ENCODE results near the gene CACNB1. TPM values are rescaled to one million over a fixed set of nuclear protein-coding genes. Genes with fewer than 3 reads are reported as not detected.
A peak's percentile ranks its signal among the peaks of the same experiment; 100 is the strongest.

Gene CACNB1
- total and polyA plus RNA-seq, 2 donors (not counting 1 experiment from before 2014, with no cell fraction given), result 3.8 to 12.4 TPM

DNA sequence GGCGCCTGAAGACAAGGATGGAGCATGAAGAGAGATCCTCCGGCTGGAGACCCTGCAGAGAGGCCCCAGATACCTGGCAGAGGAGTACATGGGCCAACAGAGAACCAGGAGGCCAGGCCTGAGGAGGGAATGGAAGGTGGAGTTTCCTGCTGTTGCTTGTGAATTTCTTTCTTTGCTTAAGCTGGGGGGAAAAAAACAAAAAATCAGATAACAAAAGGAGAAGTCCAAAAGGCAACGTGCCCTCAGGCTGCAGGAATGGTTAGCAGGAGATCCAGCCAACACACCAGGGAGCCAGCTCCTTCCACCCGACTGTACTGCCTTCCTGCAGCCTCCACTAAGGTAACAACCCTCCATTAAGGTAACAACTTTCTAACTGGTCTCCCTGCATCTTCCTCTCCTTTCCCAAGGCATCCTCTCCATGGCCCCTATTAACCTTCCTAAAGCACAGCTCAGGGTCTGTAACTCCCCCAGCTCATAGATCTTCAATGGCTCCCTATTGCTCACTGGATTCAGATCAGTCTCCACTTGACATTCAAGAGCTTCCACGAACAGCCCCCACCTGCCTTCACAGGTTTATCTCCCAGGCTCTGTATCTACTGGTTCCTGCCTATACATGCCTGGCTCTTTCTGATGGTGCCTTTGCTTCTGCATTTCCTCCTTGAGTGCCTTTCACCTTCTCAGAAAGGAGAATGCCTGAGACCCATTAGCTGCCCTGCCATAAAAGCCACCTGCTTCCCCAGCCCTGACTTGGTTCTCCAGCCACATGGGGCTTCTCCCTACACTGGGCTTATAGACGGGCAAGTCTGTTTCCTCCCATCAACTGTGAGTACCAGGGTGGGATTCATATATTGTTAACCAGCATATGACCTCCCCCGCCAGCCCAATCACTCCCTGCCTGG is 30.8 kb downstream of the CACNB1 start:
- ChIA-PET POLR2A (interaction anchor here (0.7 to 1.2 kb wide), 2 partner anchors 10 to 13 kb away, joined by 3 read pairs; no protein-coding TSS in a partner anchor), CTCF (interaction anchor here (0.9 to 6.9 kb wide), 6 partner anchors 8 to 185 kb away, joined by 3 to 77 read pairs (median 54); no protein-coding TSS in a partner anchor)
- no peak overlapping the region for H3K4me3 ChIP-seq (ENCODE audit: control extremely low read depth in 1 of 5, extremely low read depth in 1 of 5, insufficient read depth in 1 of 5, low read depth in 2 of 5, low read length in 4 of 5)
- H3K36me3 ChIP-seq (replicated peaks in 1 of 2; ENCODE audit: control extremely low read depth in 1 of 2, control insufficient read depth in 1 of 2, extremely low read depth in 1 of 2, insufficient read depth in 2 of 2, low read length in 1 of 2), result no peaks in the 10 kb centered on the region
- ATAC-seq (ENCODE audit: low read depth), result no peak
- DNase-seq, result no peak
- peak overlapping the region; percentile 34 for H3K4me3 Mint-ChIP-seq
- H3K27me3 ChIP-seq (replicated peaks in 1 of 4; ENCODE audit: control extremely low read depth in 1 of 4, control insufficient read depth in 3 of 4, insufficient read depth in 4 of 4, low read length in 3 of 4), result peaks cover 0 to 42% (median 12%) of the 10 kb centered on the region in 4 experiments
- H3K27me3 Mint-ChIP-seq, result peaks cover 22% of the 10 kb centered on the region
- intact Hi-C loops (cut with micrococcal nuclease), result no loop called here
- H2AFZ ChIP-seq (ENCODE audit: insufficient read depth, low read depth, low read length, poor library complexity, severe bottlenecking), result no peak overlapping the region
- H3K9me3 ChIP-seq (ENCODE audit: control extremely low read depth in 1 of 3, control insufficient read depth in 2 of 3, insufficient read depth in 1 of 3, low read length in 2 of 3), result peaks cover 0 to 12% (median 0%) of the 10 kb centered on the region in 3 donors
- WGBS (ENCODE audit: insufficient coverage), result 44% methylated on average over 5 of the region's 7 CpGs
- no peaks in the 10 kb centered on the region for H3K79me2 ChIP-seq (ENCODE audit: control insufficient read depth, insufficient read depth, low read length)
- no peak for TF ChIP-seq EZH2 (IDR thresholded peaks at IDR 0.05; ENCODE audit: borderline replicate concordance, insufficient read depth, low read depth, low read length, poor library complexity, severe bottlenecking)
- TF ChIP-seq, protein P1, sequence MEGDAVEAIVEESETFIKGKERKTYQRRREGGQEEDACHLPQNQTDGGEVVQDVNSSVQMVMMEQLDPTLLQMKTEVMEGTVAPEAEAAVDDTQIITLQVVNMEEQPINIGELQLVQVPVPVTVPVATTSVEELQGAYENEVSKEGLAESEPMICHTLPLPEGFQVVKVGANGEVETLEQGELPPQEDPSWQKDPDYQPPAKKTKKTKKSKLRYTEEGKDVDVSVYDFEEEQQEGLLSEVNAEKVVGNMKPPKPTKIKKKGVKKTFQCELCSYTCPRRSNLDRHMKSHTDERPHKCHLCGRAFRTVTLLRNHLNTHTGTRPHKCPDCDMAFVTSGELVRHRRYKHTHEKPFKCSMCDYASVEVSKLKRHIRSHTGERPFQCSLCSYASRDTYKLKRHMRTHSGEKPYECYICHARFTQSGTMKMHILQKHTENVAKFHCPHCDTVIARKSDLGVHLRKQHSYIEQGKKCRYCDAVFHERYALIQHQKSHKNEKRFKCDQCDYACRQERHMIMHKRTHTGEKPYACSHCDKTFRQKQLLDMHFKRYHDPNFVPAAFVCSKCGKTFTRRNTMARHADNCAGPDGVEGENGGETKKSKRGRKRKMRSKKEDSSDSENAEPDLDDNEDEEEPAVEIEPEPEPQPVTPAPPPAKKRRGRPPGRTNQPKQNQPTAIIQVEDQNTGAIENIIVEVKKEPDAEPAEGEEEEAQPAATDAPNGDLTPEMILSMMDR (IDR thresholded peaks at IDR 0.05), result no peak
- no peaks in the 10 kb centered on the region for H3K9me3 Mint-ChIP-seq (ENCODE audit: insufficient read depth)
- no peak overlapping the region for H3K9ac ChIP-seq (ENCODE audit: low read length)
- H3K4me2 ChIP-seq (replicated peaks; ENCODE audit: low read depth, low read length, poor library complexity, severe bottlenecking), result peak overlapping the region; percentile 20
- H4K20me1 ChIP-seq (ENCODE audit: control insufficient read depth, insufficient read depth, low read length, poor library complexity, severe bottlenecking), result no peaks in the 10 kb centered on the region
- peaks cover 27 to 29% of the 10 kb centered on the region in 2 donors for H3K4me1 ChIP-seq (ENCODE audit: control insufficient read depth in 2 of 2, insufficient read depth in 2 of 2, low read length in 2 of 2)
- H3K27ac Mint-ChIP-seq, result no peak overlapping the region
- no peak overlapping the region for H3K27ac ChIP-seq (ENCODE audit: low read length in 2 of 2)
- H3K4me1 Mint-ChIP-seq, result peaks cover 28% of the 10 kb centered on the region

Measured in B cell (primary cell).